Osteocyte (in vitro differentiated cells): ENCODE measurements around the gene OR2V2. TPM values are rescaled to one million over a fixed set of nuclear protein-coding genes. Genes with fewer than 3 reads are reported as not detected.
A peak's percentile ranks its signal among the peaks of the same experiment; 100 is the strongest.

Experiments used
- DNase-seq: peaks from one replicate; pipeline ENCODE4 v3.0.0; 2021; ENCODE audit warnings: mixed read lengths; ENCODE audit not compliant: unreplicated experiment; ENCODE audit errors: extremely low spot score
- H3K27ac Mint-ChIP-seq: one replicate; pipeline ENCODE4 v1.8.0; 2021; ENCODE audit warnings: mild to moderate bottlenecking, mixed read lengths; ENCODE audit not compliant: unreplicated experiment
- H3K27me3 Mint-ChIP-seq: one replicate; pipeline ENCODE4 v1.8.0; 2021; ENCODE audit warnings: mixed read lengths; ENCODE audit not compliant: unreplicated experiment
- H3K36me3 Mint-ChIP-seq: one replicate; pipeline ENCODE4 v1.8.0; 2021; ENCODE audit warnings: mixed read lengths; ENCODE audit not compliant: unreplicated experiment
- H3K4me1 Mint-ChIP-seq: one replicate; pipeline ENCODE4 v1.8.0; 2021; ENCODE audit warnings: mixed read lengths; ENCODE audit not compliant: unreplicated experiment
- H3K4me3 Mint-ChIP-seq: one replicate; pipeline ENCODE4 v1.8.0; 2021; ENCODE audit warnings: mild to moderate bottlenecking, moderate library complexity, mixed read lengths; ENCODE audit not compliant: unreplicated experiment
- H3K9me3 Mint-ChIP-seq: one replicate; pipeline ENCODE4 v1.8.0; 2021; ENCODE audit warnings: mixed read lengths; ENCODE audit not compliant: unreplicated experiment
- CTCF ChIP-seq: fragments of 200-600 bp; sonication (generic); IDR thresholded peaks from 2 replicates; pipeline ENCODE4 v1.5.0; 2021; ENCODE audit warnings: antibody characterized with exemption, mild to moderate bottlenecking, moderate library complexity
- total RNA-seq: library from RNA; stranded (reverse); gene quantifications from 2 replicates; pipeline ENCODE4 v1.2.1, GENCODE V29; 2021

The OR2V2 gene
- total RNA-seq, 1 donor from 2014 or later = not detected

- H3K36me3 Mint-ChIP-seq = no peaks in the 10 kb centered on the region
- H3K4me1 Mint-ChIP-seq = peaks cover 23% of the 10 kb centered on the region
- TF ChIP-seq CTCF = no peak
- peaks cover 6% of the 10 kb centered on the region for H3K9me3 Mint-ChIP-seq
- DNase-seq = no peak
- H3K27me3 Mint-ChIP-seq = peaks cover 13% of the 10 kb centered on the region
- H3K4me3 Mint-ChIP-seq = no peak overlapping the region
- no peak overlapping the region for H3K27ac Mint-ChIP-seq
Measured at GRCh38 chr5:181136361-181136955, 10.9 kb upstream of the OR2V2 start.

- DNase-seq = peak; percentile 67
- H3K4me1 Mint-ChIP-seq = peaks cover 19% of the 10 kb centered on the region
- TF ChIP-seq CTCF = no peak
- peaks cover 6% of the 10 kb centered on the region for H3K9me3 Mint-ChIP-seq
- H3K36me3 Mint-ChIP-seq = no peaks in the 10 kb centered on the region
- peaks cover 23% of the 10 kb centered on the region for H3K27me3 Mint-ChIP-seq
- H3K4me3 Mint-ChIP-seq = no peak overlapping the region
- no peak overlapping the region for H3K27ac Mint-ChIP-seq
Measured at GRCh38 chr5:181138258-181138657, 9.1 kb upstream of the OR2V2 start.

GRCh38 chr5:181140766-181141165 lies 6.6 kb upstream of the OR2V2 start:
- peaks cover 31% of the 10 kb centered on the region for H3K27me3 Mint-ChIP-seq
- H3K9me3 Mint-ChIP-seq = no peaks in the 10 kb centered on the region
- no peak overlapping the region for H3K27ac Mint-ChIP-seq
- no peaks in the 10 kb centered on the region for H3K36me3 Mint-ChIP-seq
- TF ChIP-seq CTCF = no peak
- no peak for DNase-seq
- no peak overlapping the region for H3K4me3 Mint-ChIP-seq
- H3K4me1 Mint-ChIP-seq = no peaks in the 10 kb centered on the region

GRCh38 chr5:181142054-181142453 lies 5.3 kb upstream of the OR2V2 start:
- DNase-seq = no peak
- H3K27me3 Mint-ChIP-seq = peaks cover 38% of the 10 kb centered on the region
- no peak for TF ChIP-seq CTCF
- no peaks in the 10 kb centered on the region for H3K4me1 Mint-ChIP-seq
- H3K9me3 Mint-ChIP-seq = no peaks in the 10 kb centered on the region
- H3K4me3 Mint-ChIP-seq = no peak overlapping the region
- H3K27ac Mint-ChIP-seq = no peak overlapping the region
- H3K36me3 Mint-ChIP-seq = no peaks in the 10 kb centered on the region

- Mint-ChIP-seq H3K4me3 (no peak overlapping the region), H3K9me3 (no peaks in the 10 kb centered on the region), H3K4me1 (no peaks in the 10 kb centered on the region), H3K27ac (no peak overlapping the region), H3K27me3 (peaks cover 53% of the 10 kb centered on the region), H3K36me3 (no peaks in the 10 kb centered on the region)
- DNase-seq = no peak
- no peak for TF ChIP-seq CTCF
Measured at GRCh38 chr5:181145133-181145532, 2.3 kb upstream of the OR2V2 start.
